Neural cell (in vitro differentiated cells): ENCODE results near the gene TRAF2. TPM values are rescaled to one million over a fixed set of nuclear protein-coding genes. Genes with fewer than 3 reads are reported as not detected.

ENCODE experiments used
- H2AFZ ChIP-seq: fragments of 200-600, 300-800 bp; sonication (generic), shearing (Covaris generic); 2 replicates; pipeline ENCODE4 v1.6.0; 2014; ENCODE audit warnings: low read depth, mild to moderate bottlenecking, antibody characterized with exemption, low read length, moderate library complexity
- H3F3A ChIP-seq: fragments of 200-600 bp; shearing (Covaris generic); 2 replicates; pipeline ENCODE4 v1.6.1; 2016; ENCODE audit warnings: mild to moderate bottlenecking, moderate library complexity, mixed read lengths, antibody characterized with exemption, low read length; ENCODE audit not compliant: insufficient read depth, poor library complexity, severe bottlenecking
- H3K27ac ChIP-seq: fragments of 200-600, 300-800 bp; sonication (generic), shearing (Covaris generic); 2 replicates; pipeline ENCODE4 v1.5.1; 2014; ENCODE audit warnings: mild to moderate bottlenecking, low read length, moderate library complexity
- H3K27me3 ChIP-seq: fragments of 300-800, 200-600 bp; sonication (generic), shearing (Covaris generic); 2 replicates; pipeline ENCODE4 v1.6.0; 2014; ENCODE audit warnings: mild to moderate bottlenecking, low read depth, low read length, moderate library complexity; ENCODE audit not compliant: insufficient read depth
- H3K36me3 ChIP-seq: fragments of 300-800, 200-600 bp; sonication (generic), shearing (Covaris generic); 2 replicates; pipeline ENCODE4 v1.5.1; 2014; ENCODE audit warnings: mild to moderate bottlenecking, antibody characterized with exemption, low read length, moderate library complexity; ENCODE audit not compliant: insufficient read depth
- H3K4me2 ChIP-seq: fragments of 300-800, 200-600 bp; sonication (generic), shearing (Covaris generic); 2 replicates; pipeline ENCODE4 v1.6.0; 2014; ENCODE audit warnings: mild to moderate bottlenecking, low read length
- H3K4me3 ChIP-seq: fragments of 300-800, 200-600 bp; sonication (generic), shearing (Covaris generic); 2 replicates; pipeline ENCODE4 v1.5.1; 2014; ENCODE audit warnings: mild to moderate bottlenecking, low read length, moderate library complexity
- H3K79me2 ChIP-seq: fragments of 200-600 bp; shearing (Covaris generic); replicated peaks from 2 replicates; pipeline ENCODE4 v1.6.0; 2014; ENCODE audit warnings: mild to moderate bottlenecking, low read length, moderate library complexity; ENCODE audit not compliant: insufficient read depth
- H3K9ac ChIP-seq: fragments of 300-800, 200-600 bp; sonication (generic), shearing (Covaris generic); 2 replicates; pipeline ENCODE4 v1.6.1; 2016; ENCODE audit warnings: mild to moderate bottlenecking, low read length, mixed read lengths
- H3K9me2 ChIP-seq: fragments of 200-600 bp; shearing (Covaris generic); 2 replicates; pipeline ENCODE4 v1.6.1; 2016; ENCODE audit warnings: mild to moderate bottlenecking, low read length, mixed read lengths; ENCODE audit not compliant: insufficient read depth
- H3K9me3 ChIP-seq: fragments of 200-600, 300-800 bp; sonication (generic), shearing (Covaris generic); 2 replicates; pipeline ENCODE4 v1.6.1; 2016; ENCODE audit warnings: mild to moderate bottlenecking, mixed run types, low read length, moderate library complexity, mixed read lengths
- H4K20me1 ChIP-seq: fragments of 200-600 bp; shearing (Covaris generic); 2 replicates; pipeline ENCODE4 v1.6.1; 2016; ENCODE audit warnings: mild to moderate bottlenecking, mixed run types; ENCODE audit not compliant: insufficient read depth
- CTCF ChIP-seq: fragments of 450-650 bp; IDR thresholded peaks from 2 replicates; pipeline ENCODE4 v1.5.1; 2014; ENCODE audit warnings: antibody characterized with exemption, mild to moderate bottlenecking, moderate library complexity; ENCODE audit not compliant: poor library complexity, severe bottlenecking
- EP300 ChIP-seq: fragments of 450-650 bp; conservative IDR thresholded peaks from 2 replicates; pipeline ENCODE4 v1.6.1; 2014; ENCODE audit warnings: antibody characterized with exemption, mild to moderate bottlenecking, moderate library complexity; ENCODE audit not compliant: poor library complexity, severe bottlenecking
- EZH2 ChIP-seq: fragments of 200-600, 300-800 bp; shearing (Covaris generic), sonication (generic); IDR thresholded peaks from 2 replicates; pipeline ENCODE4 v1.6.1; 2014; ENCODE audit warnings: antibody characterized with exemption, low read length, borderline replicate concordance, mild to moderate bottlenecking; ENCODE audit not compliant: insufficient read depth, poor library complexity, severe bottlenecking
- MXI1 ChIP-seq: fragments of 450-650 bp; conservative IDR thresholded peaks from 2 replicates; pipeline ENCODE4 v1.6.1; 2014; ENCODE audit warnings: antibody characterized with exemption, mild to moderate bottlenecking; ENCODE audit not compliant: poor library complexity, severe bottlenecking
- POLR2AphosphoS5 ChIP-seq: IDR thresholded peaks from 2 replicates; pipeline ENCODE4 v1.6.1; 2012
- RAD21 ChIP-seq: fragments of 450-650 bp; conservative IDR thresholded peaks from 2 replicates; pipeline ENCODE4 v1.6.1; 2014; ENCODE audit warnings: antibody characterized with exemption, mild to moderate bottlenecking, moderate library complexity
- SMC3 ChIP-seq: fragments of 450-650 bp; conservative IDR thresholded peaks from 2 replicates; pipeline ENCODE4 v1.6.1; 2014; ENCODE audit warnings: antibody characterized with exemption, mild to moderate bottlenecking, moderate library complexity; ENCODE audit not compliant: poor library complexity
- TAF1 ChIP-seq: IDR thresholded peaks from 2 replicates; pipeline ENCODE4 v1.6.1; 2012; ENCODE audit warnings: low read depth
- polyA plus RNA-seq: library from polyadenylated mRNA; depleted of rRNA; stranded (reverse); fragments of >200 nt; gene quantifications from 2 replicates; pipeline ENCODE4 v1.2.3, GENCODE V29; 2014
- TF ChIP-seq, protein P1 (sequence below): IDR thresholded peaks from 2 replicates; pipeline ENCODE4 v1.6.1; 2012; ENCODE audit warnings: borderline replicate concordance

Gene TRAF2
- polyA plus RNA-seq, 1 donor from 2014 or later: 14.6 TPM

DNA sequence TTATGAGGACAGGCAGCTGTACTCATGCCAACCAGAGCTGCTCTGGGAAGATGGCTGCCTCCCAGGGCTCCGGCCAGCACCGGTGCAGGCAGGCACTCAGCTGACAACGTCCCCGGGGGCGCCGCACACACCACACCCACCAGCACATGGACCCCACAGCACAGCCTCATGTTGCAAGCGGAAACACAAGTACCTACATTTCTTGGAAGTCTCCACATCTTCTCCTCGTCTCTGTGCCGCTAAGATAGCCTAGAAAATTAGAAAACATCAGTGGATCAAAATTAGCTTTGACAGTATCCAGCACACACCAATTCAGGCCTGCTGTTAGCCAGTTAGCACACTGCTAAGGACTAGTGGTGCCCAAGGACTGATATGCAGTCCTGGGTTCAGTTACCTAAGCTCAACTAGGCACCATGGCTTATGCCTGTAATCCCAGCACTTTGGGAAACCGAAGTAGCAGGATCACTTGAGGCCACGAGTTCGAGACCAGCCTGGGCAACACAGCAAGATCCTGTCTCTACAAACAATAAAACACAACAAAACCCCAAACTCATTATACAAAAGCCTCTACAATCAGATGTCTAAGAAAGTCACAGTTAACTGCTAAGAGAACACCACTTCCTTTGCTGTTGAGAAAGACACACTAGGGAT, 22.6 kb upstream of the TRAF2 start:
- H3K9ac ChIP-seq: no peak overlapping the region
- no peaks in the 10 kb centered on the region for H3K9me2 ChIP-seq
- no peak overlapping the region for H3K4me2 ChIP-seq
- H3K36me3 ChIP-seq: no peaks in the 10 kb centered on the region
- no peaks in the 10 kb centered on the region for H3K27me3 ChIP-seq
- no peak overlapping the region for H2AFZ ChIP-seq
- H3K9me3 ChIP-seq: no peaks in the 10 kb centered on the region
- peaks cover 21% of the 10 kb centered on the region for H3K79me2 ChIP-seq
- TF ChIP-seq RAD21: no peak
- TF ChIP-seq SMC3: no peak
- TF ChIP-seq CTCF: no peak
- TF ChIP-seq EZH2: no peak
- no peak for TF ChIP-seq MXI1
- TF ChIP-seq, protein P1, sequence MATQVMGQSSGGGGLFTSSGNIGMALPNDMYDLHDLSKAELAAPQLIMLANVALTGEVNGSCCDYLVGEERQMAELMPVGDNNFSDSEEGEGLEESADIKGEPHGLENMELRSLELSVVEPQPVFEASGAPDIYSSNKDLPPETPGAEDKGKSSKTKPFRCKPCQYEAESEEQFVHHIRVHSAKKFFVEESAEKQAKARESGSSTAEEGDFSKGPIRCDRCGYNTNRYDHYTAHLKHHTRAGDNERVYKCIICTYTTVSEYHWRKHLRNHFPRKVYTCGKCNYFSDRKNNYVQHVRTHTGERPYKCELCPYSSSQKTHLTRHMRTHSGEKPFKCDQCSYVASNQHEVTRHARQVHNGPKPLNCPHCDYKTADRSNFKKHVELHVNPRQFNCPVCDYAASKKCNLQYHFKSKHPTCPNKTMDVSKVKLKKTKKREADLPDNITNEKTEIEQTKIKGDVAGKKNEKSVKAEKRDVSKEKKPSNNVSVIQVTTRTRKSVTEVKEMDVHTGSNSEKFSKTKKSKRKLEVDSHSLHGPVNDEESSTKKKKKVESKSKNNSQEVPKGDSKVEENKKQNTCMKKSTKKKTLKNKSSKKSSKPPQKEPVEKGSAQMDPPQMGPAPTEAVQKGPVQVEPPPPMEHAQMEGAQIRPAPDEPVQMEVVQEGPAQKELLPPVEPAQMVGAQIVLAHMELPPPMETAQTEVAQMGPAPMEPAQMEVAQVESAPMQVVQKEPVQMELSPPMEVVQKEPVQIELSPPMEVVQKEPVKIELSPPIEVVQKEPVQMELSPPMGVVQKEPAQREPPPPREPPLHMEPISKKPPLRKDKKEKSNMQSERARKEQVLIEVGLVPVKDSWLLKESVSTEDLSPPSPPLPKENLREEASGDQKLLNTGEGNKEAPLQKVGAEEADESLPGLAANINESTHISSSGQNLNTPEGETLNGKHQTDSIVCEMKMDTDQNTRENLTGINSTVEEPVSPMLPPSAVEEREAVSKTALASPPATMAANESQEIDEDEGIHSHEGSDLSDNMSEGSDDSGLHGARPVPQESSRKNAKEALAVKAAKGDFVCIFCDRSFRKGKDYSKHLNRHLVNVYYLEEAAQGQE: no peak
- no peak for TF ChIP-seq POLR2AphosphoS5
- TF ChIP-seq TAF1: no peak
- TF ChIP-seq EP300: no peak
- H4K20me1 ChIP-seq: no peaks in the 10 kb centered on the region
- H3F3A ChIP-seq: no peaks in the 10 kb centered on the region
- H3K27ac ChIP-seq: no peak overlapping the region
- H3K4me3 ChIP-seq: no peak overlapping the region

DNA sequence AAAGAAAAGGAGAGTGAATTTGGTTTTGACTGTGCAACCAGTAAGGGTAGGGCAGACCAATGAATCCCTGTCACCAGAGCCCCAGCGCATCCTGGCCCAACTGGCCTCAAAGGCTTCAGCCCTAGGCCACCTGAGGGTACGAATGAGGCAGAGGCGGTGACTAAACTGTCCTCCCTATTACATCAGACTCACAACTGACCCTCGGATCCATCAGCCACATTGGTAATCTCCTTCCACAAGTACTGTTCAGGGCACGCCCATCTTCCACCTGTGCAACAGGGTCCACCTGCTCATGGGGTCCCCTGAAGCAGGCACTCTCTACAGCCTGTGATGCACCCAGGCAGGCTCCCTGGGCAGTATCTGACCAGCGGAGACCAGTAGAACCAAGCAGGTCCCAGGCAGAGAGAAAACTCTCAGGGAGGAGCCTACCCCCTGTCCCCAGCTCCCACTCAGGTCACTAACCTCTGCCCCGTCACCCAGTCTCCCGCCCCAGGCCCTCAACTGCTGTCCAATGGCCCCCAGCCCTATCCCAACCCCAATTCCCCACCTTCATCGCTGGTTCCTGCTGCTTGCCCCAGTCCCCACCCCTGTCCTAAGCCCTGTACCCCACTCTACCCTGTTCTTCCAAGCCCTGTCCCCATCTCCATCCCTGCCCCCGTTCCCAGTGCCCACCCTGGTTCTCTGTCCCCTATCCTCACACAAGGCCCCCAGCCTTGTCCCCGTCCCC, 21.1 kb upstream of the TRAF2 start:
- Histone ChIP-seq H3K27me3 (no peaks in the 10 kb centered on the region), H4K20me1 (no peaks in the 10 kb centered on the region), H3K9me2 (no peaks in the 10 kb centered on the region), H3K36me3 (no peaks in the 10 kb centered on the region), H3F3A (no peaks in the 10 kb centered on the region), H3K9me3 (no peaks in the 10 kb centered on the region), H3K9ac (peak overlapping the region; percentile 94), H3K27ac (peak overlapping the region; percentile 59), H3K4me3 (peak overlapping the region; percentile 94), H2AFZ (no peak overlapping the region), H3K79me2 (peaks cover 21% of the 10 kb centered on the region), H3K4me2 (peak overlapping the region; percentile 78)
- TF ChIP-seq, protein P1: no peak
- TF ChIP-seq MXI1 (no peak), POLR2AphosphoS5 (no peak), TAF1 (no peak), EZH2 (no peak), SMC3 (no peak), CTCF (no peak), RAD21 (no peak), EP300 (no peak)
